ENCODE results near the gene LMAN1. TPM values are rescaled to one million over a fixed set of nuclear protein-coding genes. Genes with fewer than 3 reads are reported as not detected.

Gene LMAN1
- total and polyA plus RNA-seq, 7 donors = 15.7 to 64.0 (median 33.0) TPM

GRCh38 chr18:59386909-59387686 is 28.0 kb upstream of the LMAN1 start:
- H3K27ac ChIP-seq = peak overlapping the region; percentile 77
- no peak for DNase-seq
- H3K4me3 ChIP-seq = no peak overlapping the region
- TF ChIP-seq CTCF (IDR thresholded peaks at IDR 0.05) = no peak
- no peaks in the 10 kb centered on the region for H3K9me3 ChIP-seq
- H3K36me3 ChIP-seq (ENCODE audit: insufficient read depth in 1 of 2, low read depth in 1 of 2) = no peaks in the 10 kb centered on the region
- WGBS, 3 donors = 67 to 73% (median 73%) methylated on average over 8 of the region's 8 CpGs
- H3K27me3 ChIP-seq (ENCODE audit: insufficient read depth in 3 of 3, low read length in 2 of 3) = no peaks in the 10 kb centered on the region
- intact Hi-C loops (cut with DNase I) = no loop called here
- no peak for ATAC-seq
- H3K4me1 ChIP-seq = peaks cover 23% of the 10 kb centered on the region

- Histone ChIP-seq H3K4me1 (peaks cover 19% of the 10 kb centered on the region), H3K4me3 (peak overlapping the region; percentile 10), H3K27ac (peak overlapping the region; percentile 72), H3K36me3 (ENCODE audit: insufficient read depth in 1 of 2, low read depth in 1 of 2) (no peaks in the 10 kb centered on the region), H3K27me3 (ENCODE audit: insufficient read depth in 3 of 3, low read length in 2 of 3) (peaks cover 0 to 2% (median 0%) of the 10 kb centered on the region in 3 donors), H3K9me3 (no peaks in the 10 kb centered on the region)
- peak in 1 of 2 donors; percentile 62 for DNase-seq
- WGBS, 3 donors = 32 to 38% (median 32%) methylated on average over 4 of the region's 4 CpGs
- ATAC-seq = peak; percentile 44 to 82 (median 74)
- intact Hi-C loops (cut with DNase I) = no loop called here
- no peak for TF ChIP-seq CTCF (IDR thresholded peaks at IDR 0.05)
Measured at GRCh38 chr18:59385191-59385590, 26.1 kb upstream of the LMAN1 start.

- WGBS, 3 donors = 64 to 68% (median 65%) methylated on average over 6 of the region's 6 CpGs
Measured at GRCh38 chr18:59383851-59384250, 24.8 kb upstream of the LMAN1 start.

GRCh38 chr18:59382383-59382782 is 23.3 kb upstream of the LMAN1 start:
- intact Hi-C loops (cut with DNase I) = no loop called here
- Histone ChIP-seq H3K36me3 (ENCODE audit: insufficient read depth in 1 of 2, low read depth in 1 of 2) (no peaks in the 10 kb centered on the region), H3K4me3 (no peak overlapping the region), H3K27me3 (ENCODE audit: insufficient read depth in 3 of 3, low read length in 2 of 3) (peaks cover 0 to 2% (median 0%) of the 10 kb centered on the region in 3 donors), H3K9me3 (no peaks in the 10 kb centered on the region), H3K4me1 (peaks cover 10% of the 10 kb centered on the region), H3K27ac (no peak overlapping the region)
- ATAC-seq (peak; percentile 28 to 68 (median 48)), DNase-seq (no peak)
- TF ChIP-seq CTCF (IDR thresholded peaks at IDR 0.05) = peak; percentile 21
- WGBS, 3 donors = 37 to 56% (median 38%) methylated on average over 7 of the region's 7 CpGs

More at GRCh38 chr18:59383851-59384250, 24.8 kb upstream of the LMAN1 start:
- peaks cover 0 to 2% (median 0%) of the 10 kb centered on the region in 3 donors for H3K27me3 ChIP-seq (ENCODE audit: insufficient read depth in 3 of 3, low read length in 2 of 3)
- intact Hi-C loops (cut with DNase I) = no loop called here
- ATAC-seq (no peak), DNase-seq (no peak)
- H3K4me1 ChIP-seq = peaks cover 10% of the 10 kb centered on the region
- H3K4me3 ChIP-seq = no peak overlapping the region
- TF ChIP-seq CTCF (IDR thresholded peaks at IDR 0.05) = no peak
- no peaks in the 10 kb centered on the region for H3K36me3 ChIP-seq (ENCODE audit: insufficient read depth in 1 of 2, low read depth in 1 of 2)
- no peak overlapping the region for H3K27ac ChIP-seq
- H3K9me3 ChIP-seq = no peaks in the 10 kb centered on the region
